HG02610 (cell line): ENCODE results near the gene HTRA3.

Experiments used
- ATAC-seq: cut with Tn5 transposase; IDR thresholded peaks from one replicate; pipeline ENCODE4 v1.9.1; 2021; ENCODE audit warnings: mild to moderate bottlenecking, moderate library complexity; ENCODE audit not compliant: unreplicated experiment

The HTRA3 gene

GRCh38 chr4:8306511-8307021 is 37.0 kb downstream of the HTRA3 start:
- no peak for ATAC-seq

- ATAC-seq: no peak
These were observed 37.6 kb downstream of the HTRA3 start for GRCh38 chr4:8307121-8307520.

- ATAC-seq: no peak
These were observed 38.2 kb downstream of the HTRA3 start for GRCh38 chr4:8307714-8308113.

- ATAC-seq: no peak
These were observed 38.6 kb downstream of the HTRA3 start for GRCh38 chr4:8308144-8308543.

- ATAC-seq: no peak
These were observed 39.6 kb downstream of the HTRA3 start for GRCh38 chr4:8308856-8309771.

- ATAC-seq: no peak
These were observed 40.8 kb downstream of the HTRA3 start for GRCh38 chr4:8310306-8310705.

GRCh38 chr4:8311101-8312068 is 41.8 kb downstream of the HTRA3 start:
- ATAC-seq: no peak

GRCh38 chr4:8312069-8312445 is 42.5 kb downstream of the HTRA3 start:
- ATAC-seq: no peak

GRCh38 chr4:8312976-8313375 is 43.4 kb downstream of the HTRA3 start:
- no peak for ATAC-seq

GRCh38 chr4:8314691-8315255 is 45.2 kb downstream of the HTRA3 start:
- ATAC-seq: no peak

- no peak for ATAC-seq
These were observed 46.1 kb downstream of the HTRA3 start for GRCh38 chr4:8315435-8316250.

- no peak for ATAC-seq
These were observed 46.8 kb downstream of the HTRA3 start for GRCh38 chr4:8316251-8316771.

GRCh38 chr4:8316911-8317351 is 47.4 kb downstream of the HTRA3 start:
- no peak for ATAC-seq

- no peak for ATAC-seq
These were observed 47.9 kb downstream of the HTRA3 start for GRCh38 chr4:8317474-8317873.

- ATAC-seq: no peak
These were observed 49.0 kb downstream of the HTRA3 start for GRCh38 chr4:8318509-8318908.

- ATAC-seq: no peak
These were observed 49.5 kb downstream of the HTRA3 start for GRCh38 chr4:8319061-8319460.

- ATAC-seq: no peak
These were observed 50.3 kb downstream of the HTRA3 start for GRCh38 chr4:8319731-8320385.

- ATAC-seq: no peak
These were observed 50.8 kb downstream of the HTRA3 start for GRCh38 chr4:8320386-8320750.

GRCh38 chr4:8321220-8321619 is 51.7 kb downstream of the HTRA3 start:
- ATAC-seq: no peak
